ENCODE measurements around the gene VPS13D.

VPS13D gene

GRCh38 chr1:12338017-12338416 lies 108.2 kb downstream of the VPS13D start:
- 97% methylated on average over 2 of the region's 4 CpGs for WGBS
- Histone ChIP-seq H3K36me3 (ENCODE audit: control insufficient read depth in 1 of 2, insufficient read depth in 2 of 2, low read depth in 1 of 2, low read length in 2 of 2) (peaks cover 11 to 65% of the 10 kb centered on the region in 2 experiments), H3K27ac (ENCODE audit: low read length, poor library complexity, severe bottlenecking) (no peak overlapping the region), H3K23ac (ENCODE audit: low read length in 2 of 2) (no peak overlapping the region), H2AFZ (ENCODE audit: low read depth, low read length) (no peak overlapping the region), H3K9ac (ENCODE audit: low read length) (no peak overlapping the region), H3K4me3 (ENCODE audit: insufficient read depth in 1 of 2, low read depth in 1 of 2, low read length in 2 of 2) (no peak overlapping the region), H2BK12ac (ENCODE audit: low read length in 2 of 2) (no peak overlapping the region), H3K4me1 (ENCODE audit: control insufficient read depth, insufficient read depth, low read depth, low read length) (peaks cover 3% of the 10 kb centered on the region), H3K79me1 (replicated peaks; ENCODE audit: low read length, poor library complexity, severe bottlenecking) (peaks cover 3% of the 10 kb centered on the region), H2BK5ac (ENCODE audit: low read depth, low read length, poor library complexity, severe bottlenecking) (no peak overlapping the region), H2BK15ac (ENCODE audit: low read depth, poor library complexity, severe bottlenecking) (no peak overlapping the region), H3K4me2 (ENCODE audit: low read length, poor library complexity, severe bottlenecking) (no peak overlapping the region), H3K4ac (ENCODE audit: low read depth in 1 of 2, low read length in 2 of 2) (no peak overlapping the region), H3K27me3 (ENCODE audit: control insufficient read depth in 1 of 2, insufficient read depth in 1 of 2, low read length in 2 of 2) (no peaks in the 10 kb centered on the region), H3K18ac (ENCODE audit: low read depth in 1 of 2, low read length in 2 of 2) (no peak overlapping the region), H4K8ac (ENCODE audit: low read length) (no peak overlapping the region), H4K91ac (ENCODE audit: low read length) (no peak overlapping the region), H3K14ac (ENCODE audit: low read length in 2 of 2) (no peak overlapping the region), H3K9me3 (ENCODE audit: control insufficient read depth, low read length) (no peaks in the 10 kb centered on the region), H2AK5ac (ENCODE audit: low read length, severe bottlenecking) (no peak overlapping the region), H2BK120ac (ENCODE audit: low read depth, low read length) (no peak overlapping the region)
- no peak for DNase-seq

DNA sequence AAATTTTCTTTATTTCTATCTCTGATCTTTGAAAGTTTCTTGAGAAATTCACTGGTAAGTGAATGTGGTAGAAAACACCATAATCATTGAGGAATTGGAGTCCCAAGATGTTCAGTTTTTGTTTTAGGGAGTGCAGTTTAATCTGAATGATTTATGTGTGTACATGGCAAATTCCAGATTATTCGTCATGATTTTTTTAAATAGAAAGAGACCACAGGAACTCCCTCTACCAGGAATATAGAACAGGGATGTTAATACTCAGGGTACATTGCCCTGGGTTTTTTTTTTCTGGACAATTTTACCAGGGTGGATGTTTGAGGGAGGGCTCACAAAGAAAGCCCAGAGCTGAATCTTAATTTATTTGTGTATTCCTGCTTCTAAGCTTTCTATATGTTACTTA lies 109.0 kb downstream of the VPS13D start:
- H2BK120ac ChIP-seq (ENCODE audit: low read depth, low read length), result no peak overlapping the region
- no peak overlapping the region for H4K91ac ChIP-seq (ENCODE audit: low read length)
- no peak for DNase-seq
- no peak overlapping the region for H2BK15ac ChIP-seq (ENCODE audit: low read depth, poor library complexity, severe bottlenecking)
- H3K27me3 ChIP-seq (ENCODE audit: control insufficient read depth in 1 of 2, insufficient read depth in 1 of 2, low read length in 2 of 2), result no peaks in the 10 kb centered on the region
- no CpG with 5 or more reads among the region's 1 CpG for WGBS
- H2BK5ac ChIP-seq (ENCODE audit: low read depth, low read length, poor library complexity, severe bottlenecking), result no peak overlapping the region
- H3K27ac ChIP-seq (ENCODE audit: low read length, poor library complexity, severe bottlenecking), result no peak overlapping the region
- no peak overlapping the region for H3K9ac ChIP-seq (ENCODE audit: low read length)
- H3K79me1 ChIP-seq (replicated peaks; ENCODE audit: low read length, poor library complexity, severe bottlenecking), result peaks cover 3% of the 10 kb centered on the region
- no peak overlapping the region for H4K8ac ChIP-seq (ENCODE audit: low read length)
- H3K23ac ChIP-seq (ENCODE audit: low read length in 2 of 2), result no peak overlapping the region
- H3K4me2 ChIP-seq (ENCODE audit: low read length, poor library complexity, severe bottlenecking), result no peak overlapping the region
- no peak overlapping the region for H3K4ac ChIP-seq (ENCODE audit: low read depth in 1 of 2, low read length in 2 of 2)
- H3K14ac ChIP-seq (ENCODE audit: low read length in 2 of 2), result no peak overlapping the region
- peaks cover 10 to 61% of the 10 kb centered on the region in 2 experiments for H3K36me3 ChIP-seq (ENCODE audit: control insufficient read depth in 1 of 2, insufficient read depth in 2 of 2, low read depth in 1 of 2, low read length in 2 of 2)
- no peak overlapping the region for H2AK5ac ChIP-seq (ENCODE audit: low read length, severe bottlenecking)
- H3K4me1 ChIP-seq (ENCODE audit: control insufficient read depth, insufficient read depth, low read depth, low read length), result peaks cover 4% of the 10 kb centered on the region
- no peak overlapping the region for H3K18ac ChIP-seq (ENCODE audit: low read depth in 1 of 2, low read length in 2 of 2)
- no peak overlapping the region for H2BK12ac ChIP-seq (ENCODE audit: low read length in 2 of 2)
- no peak overlapping the region for H2AFZ ChIP-seq (ENCODE audit: low read depth, low read length)
- H3K9me3 ChIP-seq (ENCODE audit: control insufficient read depth, low read length), result no peaks in the 10 kb centered on the region
- H3K4me3 ChIP-seq (ENCODE audit: insufficient read depth in 1 of 2, low read depth in 1 of 2, low read length in 2 of 2), result no peak overlapping the region

DNA sequence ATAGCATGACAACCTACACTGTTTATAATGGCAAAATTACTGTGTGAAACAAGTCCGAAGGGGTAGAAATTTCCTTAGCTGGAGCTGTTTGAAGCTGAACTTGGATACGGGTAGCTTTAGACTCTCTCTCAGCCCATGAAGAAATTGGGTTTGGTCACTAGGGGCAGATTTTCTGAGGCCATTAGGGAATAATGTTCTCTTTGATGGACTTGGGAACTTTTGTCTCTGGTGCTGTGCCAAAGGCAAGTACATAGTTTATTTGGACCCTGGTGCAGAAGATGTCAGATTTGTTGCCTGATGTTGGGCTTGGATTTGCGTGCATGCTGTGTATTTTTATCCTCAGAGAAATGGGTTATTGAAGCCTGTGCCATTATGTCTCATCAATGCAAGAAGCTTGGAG lies 109.6 kb downstream of the VPS13D start:
- H3K27me3 ChIP-seq (ENCODE audit: control insufficient read depth in 1 of 2, insufficient read depth in 1 of 2, low read length in 2 of 2), result no peaks in the 10 kb centered on the region
- H3K23ac ChIP-seq (ENCODE audit: low read length in 2 of 2), result no peak overlapping the region
- no peak overlapping the region for H3K9ac ChIP-seq (ENCODE audit: low read length)
- H3K4me2 ChIP-seq (ENCODE audit: low read length, poor library complexity, severe bottlenecking), result no peak overlapping the region
- no peak overlapping the region for H2BK120ac ChIP-seq (ENCODE audit: low read depth, low read length)
- no peak overlapping the region for H2AK5ac ChIP-seq (ENCODE audit: low read length, severe bottlenecking)
- no peak overlapping the region for H3K27ac ChIP-seq (ENCODE audit: low read length, poor library complexity, severe bottlenecking)
- H3K14ac ChIP-seq (ENCODE audit: low read length in 2 of 2), result no peak overlapping the region
- no peaks in the 10 kb centered on the region for H3K9me3 ChIP-seq (ENCODE audit: control insufficient read depth, low read length)
- WGBS, result 78% methylated on average over 3 of the region's 3 CpGs
- no peak for DNase-seq
- H3K4ac ChIP-seq (ENCODE audit: low read depth in 1 of 2, low read length in 2 of 2), result no peak overlapping the region
- H4K91ac ChIP-seq (ENCODE audit: low read length), result no peak overlapping the region
- no peak overlapping the region for H2BK12ac ChIP-seq (ENCODE audit: low read length in 2 of 2)
- H3K36me3 ChIP-seq (ENCODE audit: control insufficient read depth in 1 of 2, insufficient read depth in 2 of 2, low read depth in 1 of 2, low read length in 2 of 2), result peaks cover 9 to 60% of the 10 kb centered on the region in 2 experiments
- peaks cover 4% of the 10 kb centered on the region for H3K4me1 ChIP-seq (ENCODE audit: control insufficient read depth, insufficient read depth, low read depth, low read length)
- no peak overlapping the region for H2BK5ac ChIP-seq (ENCODE audit: low read depth, low read length, poor library complexity, severe bottlenecking)
- no peak overlapping the region for H2BK15ac ChIP-seq (ENCODE audit: low read depth, poor library complexity, severe bottlenecking)
- H3K79me1 ChIP-seq (replicated peaks; ENCODE audit: low read length, poor library complexity, severe bottlenecking), result peaks cover 3% of the 10 kb centered on the region
- no peak overlapping the region for H2AFZ ChIP-seq (ENCODE audit: low read depth, low read length)
- H4K8ac ChIP-seq (ENCODE audit: low read length), result no peak overlapping the region
- H3K4me3 ChIP-seq (ENCODE audit: insufficient read depth in 1 of 2, low read depth in 1 of 2, low read length in 2 of 2), result no peak overlapping the region
- H3K18ac ChIP-seq (ENCODE audit: low read depth in 1 of 2, low read length in 2 of 2), result no peak overlapping the region

DNA sequence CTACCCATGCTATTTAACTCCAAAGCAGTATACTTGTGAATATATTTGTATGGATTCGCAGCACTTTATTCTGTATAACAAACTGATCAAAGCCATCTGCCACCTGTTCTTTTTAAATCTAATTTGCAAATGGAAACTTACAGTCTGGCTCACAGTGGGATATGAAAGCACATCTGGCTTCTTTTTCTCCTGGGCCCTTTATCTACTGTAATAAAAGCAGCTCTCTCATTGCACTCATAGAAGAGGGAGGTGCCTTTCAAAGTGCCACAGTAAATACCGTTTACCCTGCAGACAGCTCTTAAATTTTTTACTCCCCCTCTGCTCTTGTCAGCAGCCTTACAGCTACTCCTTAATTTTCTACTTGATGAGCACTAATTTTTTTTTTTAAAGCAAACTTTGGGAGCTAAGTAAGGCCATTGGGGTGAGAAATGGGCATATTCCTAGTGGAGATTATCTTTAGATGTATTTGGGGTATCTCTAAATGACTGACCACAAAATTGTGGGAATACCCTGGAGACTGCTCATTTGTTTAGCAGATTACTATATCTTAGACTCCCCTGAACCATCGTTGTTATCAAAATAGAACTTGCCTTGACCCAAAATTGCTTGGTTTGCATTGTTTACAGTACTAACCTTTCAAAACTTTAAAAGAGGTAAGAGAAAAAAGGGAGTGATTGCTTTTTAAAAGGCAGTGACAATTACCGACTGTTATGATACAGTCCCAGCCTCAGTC lies 110.1 kb downstream of the VPS13D start:
- Histone ChIP-seq H2BK12ac (ENCODE audit: low read length in 2 of 2) (no peak overlapping the region), H3K4me2 (ENCODE audit: low read length, poor library complexity, severe bottlenecking) (no peak overlapping the region), H2BK5ac (ENCODE audit: low read depth, low read length, poor library complexity, severe bottlenecking) (no peak overlapping the region), H3K14ac (ENCODE audit: low read length in 2 of 2) (no peak overlapping the region), H3K4me1 (ENCODE audit: control insufficient read depth, insufficient read depth, low read depth, low read length) (peaks cover 4% of the 10 kb centered on the region), H2BK120ac (ENCODE audit: low read depth, low read length) (no peak overlapping the region), H2AK5ac (ENCODE audit: low read length, severe bottlenecking) (no peak overlapping the region), H3K79me1 (replicated peaks; ENCODE audit: low read length, poor library complexity, severe bottlenecking) (peaks cover 3% of the 10 kb centered on the region), H3K23ac (ENCODE audit: low read length in 2 of 2) (no peak overlapping the region), H3K4ac (ENCODE audit: low read depth in 1 of 2, low read length in 2 of 2) (no peak overlapping the region), H4K8ac (ENCODE audit: low read length) (no peak overlapping the region), H4K91ac (ENCODE audit: low read length) (no peak overlapping the region), H3K18ac (ENCODE audit: low read depth in 1 of 2, low read length in 2 of 2) (no peak overlapping the region), H2BK15ac (ENCODE audit: low read depth, poor library complexity, severe bottlenecking) (no peak overlapping the region), H3K9me3 (ENCODE audit: control insufficient read depth, low read length) (no peaks in the 10 kb centered on the region), H3K27me3 (ENCODE audit: control insufficient read depth in 1 of 2, insufficient read depth in 1 of 2, low read length in 2 of 2) (no peaks in the 10 kb centered on the region), H3K4me3 (ENCODE audit: insufficient read depth in 1 of 2, low read depth in 1 of 2, low read length in 2 of 2) (no peak overlapping the region), H3K9ac (ENCODE audit: low read length) (no peak overlapping the region), H2AFZ (ENCODE audit: low read depth, low read length) (no peak overlapping the region), H3K36me3 (ENCODE audit: control insufficient read depth in 1 of 2, insufficient read depth in 2 of 2, low read depth in 1 of 2, low read length in 2 of 2) (peaks cover 10 to 54% of the 10 kb centered on the region in 2 experiments), H3K27ac (ENCODE audit: low read length, poor library complexity, severe bottlenecking) (no peak overlapping the region)
- DNase-seq, result no peak
- 87% methylated on average over 3 of the region's 4 CpGs for WGBS

All from mesenchymal stem cell (in vitro differentiated cells and primary cell).